KBM-7 (cell line): Measurements from ENCODE around the gene PDE2A.

Experiments used
- DNase-seq: peaks from one replicate; pipeline ENCODE4 v3.0.0-alpha.2; 2015
- in situ Hi-C: fragments of 300-500 bp; cut with MboI; formaldehyde crosslinking; loops from 2 replicates; pipeline ENCODE4 v1.14.3; 2020; ENCODE audit warnings: low sequenced_read_pairs, low pct_unique_long_range_greater_than_20kb, mixed read lengths

Gene PDE2A

GRCh38 chr11:72584939-72585597, 89.2 kb downstream of the PDE2A start:
- in situ Hi-C loops, result no loop called here

GRCh38 chr11:72584293-72584938, 89.8 kb downstream of the PDE2A start:
- DNase-seq, result no peak
- in situ Hi-C loops, result no loop called here

More at GRCh38 chr11:72584939-72585597, 89.2 kb downstream of the PDE2A start:
- DNase-seq, result no peak

- in situ Hi-C loops, result no loop called here
Observed at GRCh38 chr11:72583616-72584292, 90.5 kb downstream of the PDE2A start.

GRCh38 chr11:72583177-72583553, 91.1 kb downstream of the PDE2A start:
- DNase-seq, result no peak
- in situ Hi-C loops, result no loop called here

More at GRCh38 chr11:72583616-72584292, 90.5 kb downstream of the PDE2A start:
- no peak for DNase-seq

- DNase-seq, result no peak
- in situ Hi-C loops, result no loop called here
Observed at GRCh38 chr11:72582206-72583176, 91.7 kb downstream of the PDE2A start.

- in situ Hi-C loops, result no loop called here
Observed at GRCh38 chr11:72581067-72581466, 93.2 kb downstream of the PDE2A start.

GRCh38 chr11:72580642-72580950, 93.6 kb downstream of the PDE2A start:
- no peak for DNase-seq
- in situ Hi-C loops, result no loop called here

More at GRCh38 chr11:72581067-72581466, 93.2 kb downstream of the PDE2A start:
- no peak for DNase-seq

GRCh38 chr11:72579816-72580641, 94.2 kb downstream of the PDE2A start:
- in situ Hi-C loops, result no loop called here
- no peak for DNase-seq

GRCh38 chr11:72578991-72579815, 95.0 kb downstream of the PDE2A start:
- in situ Hi-C loops, result no loop called here
- DNase-seq, result no peak

GRCh38 chr11:72578566-72578965, 95.7 kb downstream of the PDE2A start:
- in situ Hi-C loops, result no loop called here

GRCh38 chr11:72578051-72578450, 96.2 kb downstream of the PDE2A start:
- no peak for DNase-seq
- in situ Hi-C loops, result no loop called here

More at GRCh38 chr11:72578566-72578965, 95.7 kb downstream of the PDE2A start:
- no peak for DNase-seq

GRCh38 chr11:72577271-72577721, 96.9 kb downstream of the PDE2A start:
- no peak for DNase-seq
- in situ Hi-C loops, result no loop called here

GRCh38 chr11:72576661-72577060, 97.6 kb downstream of the PDE2A start:
- DNase-seq, result no peak
- in situ Hi-C loops, result no loop called here

GRCh38 chr11:72576243-72576595, 98.0 kb downstream of the PDE2A start:
- in situ Hi-C loops, result no loop called here
- DNase-seq, result no peak

GRCh38 chr11:72575533-72576242, 98.5 kb downstream of the PDE2A start:
- in situ Hi-C loops, result no loop called here
- no peak for DNase-seq

- in situ Hi-C loops, result no loop called here
- DNase-seq, result no peak
Observed at GRCh38 chr11:72574548-72575460, 99.4 kb downstream of the PDE2A start.
